ENCODE results near the gene RPL32. TPM values are rescaled to one million over a fixed set of nuclear protein-coding genes. Genes with fewer than 3 reads are reported as not detected.
"Not testable (repeated sequence)": the region's sequence is repeated elsewhere in the genome, so short reads cannot be mapped to it uniquely, and the experiment has no call there.

RPL32 gene
- polyA plus RNA-seq, 1 of the 3 experiments (the other 2 are of a cell fraction): 2,311 TPM

GRCh38 chr3:12882336-12883310 is 41.3 kb upstream of the RPL32 start:
- no peak overlapping the region for H3K9ac ChIP-seq
- no peak overlapping the region for H3K4me2 ChIP-seq
- no peaks in the 10 kb centered on the region for H3F3A ChIP-seq (replicated peaks; ENCODE audit: insufficient read depth)
- H2AFZ ChIP-seq (ENCODE audit: low read depth): no peak overlapping the region
- H3K27me3 ChIP-seq (ENCODE audit: insufficient read depth): no peaks in the 10 kb centered on the region; the same call in 1 of the 2 replicates
- H3K36me3 ChIP-seq (replicated peaks in 1 of 2; ENCODE audit: control insufficient read depth in 1 of 2, insufficient read depth in 2 of 2, low read length in 1 of 2): no peaks in the 10 kb centered on the region
- ChIA-PET CTCF (no interaction called here), POLR2A (no interaction called here)
- H4K20me1 ChIP-seq (ENCODE audit: insufficient read depth): no peaks in the 10 kb centered on the region
- no peaks in the 10 kb centered on the region for H3K79me2 ChIP-seq (ENCODE audit: insufficient read depth)
- H3K27ac ChIP-seq (ENCODE audit: low read depth in 2 of 2, low read length in 1 of 2): no peak overlapping the region
- no peak for DNase-seq
- H3K4me3 ChIP-seq (ENCODE audit: low read depth in 2 of 2, low read length in 1 of 2): no peak overlapping the region
- TF ChIP-seq ELF1 (IDR thresholded peaks at IDR 0.05): no peak
- no peak for TF ChIP-seq USF2 (IDR thresholded peaks at IDR 0.05; ENCODE audit: borderline replicate concordance, low read depth, low read length)
- no peak for TF ChIP-seq JUND (IDR thresholded peaks at IDR 0.05)
- TF ChIP-seq USF1 (IDR thresholded peaks at IDR 0.05; ENCODE audit: borderline replicate concordance, low read depth): no peak
- no peak for TF ChIP-seq FOXJ3 (CRISPR knock-in tag; IDR thresholded peaks at IDR 0.05)
- TF ChIP-seq TCF12 (IDR thresholded peaks at IDR 0.05): no peak
- no peak for TF ChIP-seq SIN3A (IDR thresholded peaks at IDR 0.05; ENCODE audit: borderline replicate concordance, low read depth, low read length)
- TF ChIP-seq GABPA (IDR thresholded peaks at IDR 0.05; ENCODE audit: low read depth): no peak
- TF ChIP-seq POLR2AphosphoS5 (IDR thresholded peaks at IDR 0.05; ENCODE audit: low read depth, low read length): no peak
- TF ChIP-seq IRF3 (IDR thresholded peaks at IDR 0.05; ENCODE audit: low read depth, low read length): no peak
- TF ChIP-seq FOSL2 (IDR thresholded peaks at IDR 0.05; ENCODE audit: borderline replicate concordance, low read depth): no peak
- TF ChIP-seq NRF1 (IDR thresholded peaks at IDR 0.05; ENCODE audit: low read depth, low read length): no peak
- no peak for TF ChIP-seq PBX3 (IDR thresholded peaks at IDR 0.05)
- H3K9me3 ChIP-seq: no peaks in the 10 kb centered on the region
- WGBS (ENCODE audit: low lambda C conversion rate): 86% methylated on average over 36 of the region's 62 CpGs
- no peaks in the 10 kb centered on the region; a peak in 1 of 4 replicates for H3K4me1 ChIP-seq (ENCODE audit: control insufficient read depth in 1 of 2, insufficient read depth in 2 of 2, low read depth in 1 of 2, low read length in 1 of 2)
- H3K9me2 ChIP-seq: no peaks in the 10 kb centered on the region

GRCh38 chr3:12881858-12882257 is 40.5 kb upstream of the RPL32 start:
- H3K9me3 ChIP-seq; H3K4me2 ChIP-seq; H3K4me1 ChIP-seq (ENCODE audit: control insufficient read depth in 1 of 2, insufficient read depth in 2 of 2, low read depth in 1 of 2, low read length in 1 of 2); H3K27ac ChIP-seq (ENCODE audit: low read depth in 2 of 2, low read length in 1 of 2); H3K9me2 ChIP-seq; H2AFZ ChIP-seq (ENCODE audit: low read depth); POLR2A ChIA-PET; H3K36me3 ChIP-seq (replicated peaks in 1 of 2; ENCODE audit: control insufficient read depth in 1 of 2, insufficient read depth in 2 of 2, low read length in 1 of 2); DNase-seq; H3K4me3 ChIP-seq (ENCODE audit: low read depth in 2 of 2, low read length in 1 of 2); H4K20me1 ChIP-seq (ENCODE audit: insufficient read depth); H3K79me2 ChIP-seq (ENCODE audit: insufficient read depth); H3K27me3 ChIP-seq (ENCODE audit: insufficient read depth); H3F3A ChIP-seq (replicated peaks; ENCODE audit: insufficient read depth); H3K9ac ChIP-seq: not testable (repeated sequence)
- CTCF ChIA-PET: interaction anchor here (9.4 kb wide), 1 partner anchor 8 kb away, joined by 120 read pairs; no protein-coding TSS in a partner anchor
- WGBS (ENCODE audit: low lambda C conversion rate): 83% methylated on average over 12 of the region's 12 CpGs

All from SK-N-SH (cell line).